ENCODE results near the gene B4GALT6.

The B4GALT6 gene

GRCh38 chr18:31661965-31662364 lies 22.4 kb downstream of the B4GALT6 start:
- DNase-seq (ENCODE audit: low read depth in 2 of 2, low spot score in 1 of 2): no peak

- DNase-seq (ENCODE audit: low read depth in 2 of 2, low spot score in 1 of 2): no peak
Observed at GRCh38 chr18:31660763-31661162, 23.6 kb downstream of the B4GALT6 start.

DNA sequence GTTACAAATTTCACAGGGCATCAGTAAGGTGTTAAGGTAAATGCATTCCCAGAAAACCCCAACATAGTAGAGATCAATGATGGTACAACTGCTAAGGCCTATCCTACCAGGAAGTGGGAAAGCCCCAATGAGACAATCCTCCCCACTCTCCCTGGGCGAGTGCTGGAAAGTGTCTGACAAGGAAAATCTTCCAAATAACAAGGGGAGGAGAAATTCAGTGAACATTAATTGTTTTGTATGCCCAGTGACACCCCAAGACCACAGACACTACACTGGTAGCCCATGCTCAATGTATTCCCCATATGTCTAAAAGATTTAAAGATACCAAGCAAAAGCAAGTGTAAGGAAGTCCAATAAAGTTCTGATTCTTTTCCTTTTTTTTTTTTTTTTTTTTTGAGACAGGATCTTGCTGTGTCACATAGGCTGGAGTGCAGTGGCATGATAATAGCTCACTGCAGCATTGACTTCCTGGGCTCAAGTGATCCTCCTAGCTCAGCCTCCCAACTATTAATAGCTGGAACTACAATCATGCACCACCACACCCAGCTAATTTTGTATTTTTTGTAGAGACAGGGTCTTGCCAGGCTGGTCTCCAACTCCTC lies 24.7 kb downstream of the B4GALT6 start:
- no peak for DNase-seq (ENCODE audit: low read depth in 2 of 2, low spot score in 1 of 2)

GRCh38 chr18:31658670-31659575 lies 25.5 kb downstream of the B4GALT6 start:
- DNase-seq (ENCODE audit: low read depth in 2 of 2, low spot score in 1 of 2): no peak

DNA sequence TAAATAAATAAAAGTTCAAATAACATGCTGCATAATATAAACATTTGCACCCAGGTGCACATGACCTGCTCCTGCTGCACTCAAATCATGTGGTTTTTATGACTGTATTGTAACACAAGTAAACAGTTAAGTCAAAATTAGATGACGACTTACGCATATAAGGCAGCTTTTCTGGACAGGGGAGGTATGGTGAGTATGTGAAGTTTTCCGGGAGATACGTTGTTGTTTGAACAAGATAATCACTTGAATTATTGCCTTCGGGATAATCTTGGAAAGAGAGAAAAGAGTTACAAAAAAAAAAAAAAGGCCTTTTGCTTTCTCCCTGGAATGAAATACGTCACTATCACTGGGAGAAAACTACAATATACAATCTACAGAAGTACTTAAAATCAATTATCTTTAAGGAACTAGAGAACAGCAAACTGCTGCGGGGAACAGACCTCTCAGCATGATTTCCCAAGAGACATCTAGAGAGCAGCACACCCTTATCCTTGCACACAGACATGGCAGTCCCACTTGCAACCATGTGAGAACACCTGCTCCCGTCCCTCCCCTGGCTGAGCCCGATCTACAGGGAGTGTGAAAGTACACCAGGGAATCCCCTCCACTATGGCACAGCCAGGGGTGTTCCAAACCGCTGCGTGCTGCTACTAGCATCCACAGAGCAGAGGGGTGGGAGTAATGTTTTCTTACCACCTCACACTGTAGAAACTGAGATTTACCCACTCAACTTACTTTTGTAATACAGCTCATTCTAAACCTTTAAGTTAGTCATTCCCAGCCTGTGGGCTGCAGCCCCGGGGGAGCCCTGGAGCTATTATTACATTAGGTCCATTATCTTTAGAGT lies 26.3 kb downstream of the B4GALT6 start:
- DNase-seq (ENCODE audit: low read depth in 2 of 2, low spot score in 1 of 2): no peak

DNA sequence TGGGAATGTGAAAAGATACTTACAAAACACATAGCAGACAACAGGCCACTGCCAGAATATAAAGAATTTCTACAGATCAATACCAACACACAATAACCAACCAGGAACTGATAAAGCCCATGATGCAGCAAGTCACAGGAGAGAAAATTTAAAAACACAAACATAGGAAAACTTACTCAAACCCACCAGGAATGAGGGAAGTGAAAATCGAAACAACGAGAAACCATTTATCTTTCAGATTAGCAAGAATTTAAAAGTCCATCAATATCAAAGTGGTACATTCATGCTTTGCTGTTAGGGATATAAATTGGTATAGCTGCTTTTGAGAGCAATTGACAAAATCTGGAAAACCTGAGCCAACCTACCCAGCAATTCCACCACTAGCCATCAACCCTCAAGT lies 27.6 kb downstream of the B4GALT6 start:
- no peak for DNase-seq (ENCODE audit: low read depth in 2 of 2, low spot score in 1 of 2)

DNA sequence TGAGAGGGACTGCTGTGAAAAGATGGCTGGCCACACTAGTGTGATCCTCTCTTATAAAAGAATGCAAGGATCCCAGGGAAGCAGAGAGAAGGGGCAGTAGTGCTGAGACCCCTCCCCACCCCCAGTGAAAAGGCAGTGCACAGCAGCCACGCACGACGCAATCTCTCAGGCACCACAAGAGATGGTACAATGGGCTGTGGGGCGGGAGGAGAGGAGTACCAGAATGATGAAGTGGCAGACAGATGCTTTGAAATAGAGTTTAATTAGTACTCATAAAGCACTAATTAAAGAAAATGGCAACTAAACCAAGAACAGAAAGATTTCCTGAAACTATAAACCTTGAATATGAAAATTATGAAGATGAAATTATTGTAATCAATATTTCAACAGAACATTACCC lies 29.0 kb downstream of the B4GALT6 start:
- DNase-seq (ENCODE audit: low read depth in 2 of 2, low spot score in 1 of 2): no peak

- DNase-seq (ENCODE audit: low read depth in 2 of 2, low spot score in 1 of 2): no peak
Observed at GRCh38 chr18:31652877-31653276, 31.5 kb downstream of the B4GALT6 start.

DNA sequence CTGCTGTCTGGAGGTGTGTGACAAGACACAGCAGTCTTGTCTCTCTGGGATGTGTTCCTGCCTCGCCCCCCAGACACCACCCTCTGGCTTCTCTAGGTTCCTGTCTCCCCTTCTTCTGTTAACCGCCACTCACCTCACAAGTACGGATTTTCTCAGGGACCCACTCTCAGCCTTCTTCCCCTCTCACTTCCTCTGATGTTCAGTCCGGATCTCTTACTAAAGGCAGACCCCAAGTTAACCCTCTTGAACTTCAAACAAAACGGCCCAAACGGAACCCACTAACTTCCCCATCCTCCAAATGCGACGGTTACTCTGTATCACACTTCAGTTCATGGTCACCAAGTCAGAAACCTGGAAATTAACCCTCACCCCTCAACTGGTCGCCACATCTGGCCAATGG lies 32.0 kb downstream of the B4GALT6 start:
- no peak for DNase-seq (ENCODE audit: low read depth in 2 of 2, low spot score in 1 of 2)

DNA sequence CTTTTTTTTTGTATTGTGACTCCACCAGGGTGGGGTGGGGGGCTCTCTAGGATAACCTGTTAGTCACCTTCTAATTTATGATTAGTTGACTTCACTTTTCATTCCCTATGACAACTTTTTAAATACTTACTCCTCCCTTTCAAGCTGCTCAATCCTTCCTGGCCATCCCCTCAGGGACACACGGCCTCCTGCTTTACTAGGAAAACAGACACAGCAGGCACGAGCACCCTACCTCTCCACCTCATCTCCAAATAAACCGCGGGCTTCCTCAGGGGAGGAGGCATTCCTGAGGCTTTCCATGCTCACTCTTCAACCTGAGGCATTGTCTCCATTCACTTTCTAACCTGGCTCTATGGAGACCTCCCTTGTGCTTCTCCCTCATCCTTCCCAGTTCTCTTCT lies 33.0 kb downstream of the B4GALT6 start:
- no peak for DNase-seq (ENCODE audit: low read depth in 2 of 2, low spot score in 1 of 2)

DNA sequence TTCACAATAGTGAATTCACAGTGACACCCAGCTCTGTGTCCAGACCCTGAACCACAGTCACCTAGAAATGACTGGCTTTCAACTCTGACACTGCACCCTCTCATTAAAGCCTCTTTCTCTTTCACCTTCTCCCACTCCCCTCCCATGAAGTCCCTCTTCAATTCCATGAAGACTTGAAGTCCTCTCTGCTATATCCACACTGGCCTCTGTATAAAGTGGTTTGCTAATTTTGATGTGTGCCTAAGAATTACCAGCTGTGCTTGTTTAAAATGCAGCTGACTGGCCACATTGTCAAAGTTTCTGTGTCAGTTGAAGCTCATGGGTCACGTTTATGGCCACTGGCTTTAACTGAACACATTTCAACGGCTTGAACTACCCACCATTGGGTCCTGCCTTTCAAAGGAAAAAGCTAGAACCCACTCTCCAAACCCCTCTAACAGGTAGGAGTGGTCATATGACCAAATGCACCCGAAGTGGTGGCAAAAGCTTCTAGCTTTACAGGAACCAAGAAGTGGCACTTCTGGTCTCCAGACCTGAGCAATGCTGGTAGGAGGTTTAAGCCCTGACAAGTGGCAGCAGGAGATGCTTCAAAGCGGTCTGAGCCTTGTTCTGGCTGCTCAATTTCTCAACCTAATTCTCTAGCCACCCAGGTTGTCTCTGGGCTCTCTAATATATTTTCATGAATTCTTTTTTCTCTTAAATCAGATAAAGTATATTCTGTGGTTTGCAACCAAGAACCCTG lies 34.2 kb downstream of the B4GALT6 start:
- no peak for DNase-seq (ENCODE audit: low read depth in 2 of 2, low spot score in 1 of 2)

DNA sequence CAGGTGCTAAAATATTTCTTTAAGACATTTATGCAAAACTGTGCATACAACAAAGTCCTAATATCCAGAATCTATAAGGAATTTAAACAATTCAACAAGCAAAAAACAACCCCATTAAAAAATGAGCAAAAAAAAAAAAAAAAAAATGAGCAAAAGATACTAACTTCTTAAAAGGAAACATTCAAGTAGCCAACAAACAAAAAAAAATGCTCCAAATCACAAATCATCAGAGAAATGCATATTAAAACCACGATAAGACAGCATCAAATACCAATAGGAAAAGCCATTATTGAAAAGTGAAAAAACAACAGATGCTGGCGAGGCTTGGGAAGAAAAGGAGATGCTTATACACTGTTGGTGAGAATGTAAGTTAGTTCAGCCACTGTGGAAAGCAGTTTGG lies 34.9 kb downstream of the B4GALT6 start:
- no peak for DNase-seq (ENCODE audit: low read depth in 2 of 2, low spot score in 1 of 2)

- no peak for DNase-seq (ENCODE audit: low read depth in 2 of 2, low spot score in 1 of 2)
Observed at GRCh38 chr18:31648966-31649429, 35.4 kb downstream of the B4GALT6 start.

DNA sequence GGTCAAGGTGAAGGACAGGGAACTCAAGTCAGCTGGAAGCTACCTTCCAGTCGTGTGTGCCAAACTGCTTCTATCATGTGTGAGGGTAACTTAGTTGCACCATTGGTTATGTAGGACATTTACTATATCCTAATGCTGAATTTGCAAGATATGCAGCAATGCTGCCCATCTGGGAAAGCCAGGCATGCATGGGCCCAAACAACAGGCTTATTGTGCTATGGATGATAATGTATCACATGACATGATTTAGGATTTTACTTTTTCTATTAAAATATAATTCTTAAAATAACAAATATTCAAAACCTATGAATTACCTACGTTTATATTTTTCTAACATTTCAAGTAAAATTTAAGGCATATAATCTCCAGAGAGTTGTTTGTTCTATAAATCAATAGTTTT lies 35.9 kb downstream of the B4GALT6 start:
- no peak for DNase-seq (ENCODE audit: low read depth in 2 of 2, low spot score in 1 of 2)

DNA sequence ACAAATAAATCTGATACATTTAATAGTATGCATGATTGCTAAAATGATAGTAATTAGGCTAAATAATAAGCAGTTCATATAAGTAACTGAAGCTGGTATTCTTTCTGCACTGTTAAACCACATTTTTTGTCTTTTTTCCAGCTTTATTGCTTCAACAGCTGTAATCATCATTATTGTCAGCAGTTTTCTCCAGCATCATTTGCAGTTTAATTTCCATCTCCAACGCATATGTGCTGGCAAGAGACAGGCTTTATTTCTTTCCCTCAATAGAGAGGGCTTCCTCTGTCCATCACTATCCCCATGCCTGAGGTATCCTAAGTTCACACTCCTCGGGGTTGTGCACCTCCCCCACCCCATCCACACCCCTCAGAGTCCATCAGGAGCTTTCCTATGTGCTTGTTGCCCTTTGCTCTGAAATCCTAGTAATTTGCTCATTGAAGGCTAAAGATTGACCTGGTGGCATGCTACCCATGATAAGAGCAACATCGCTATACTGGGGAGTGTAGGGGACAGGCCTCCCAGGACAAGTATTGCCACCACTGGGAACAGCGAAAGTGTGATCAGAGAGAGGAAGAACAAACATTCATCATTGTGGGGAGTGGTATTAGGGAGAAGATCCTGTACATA lies 37.1 kb downstream of the B4GALT6 start:
- no peak for DNase-seq (ENCODE audit: low read depth in 2 of 2, low spot score in 1 of 2)

DNA sequence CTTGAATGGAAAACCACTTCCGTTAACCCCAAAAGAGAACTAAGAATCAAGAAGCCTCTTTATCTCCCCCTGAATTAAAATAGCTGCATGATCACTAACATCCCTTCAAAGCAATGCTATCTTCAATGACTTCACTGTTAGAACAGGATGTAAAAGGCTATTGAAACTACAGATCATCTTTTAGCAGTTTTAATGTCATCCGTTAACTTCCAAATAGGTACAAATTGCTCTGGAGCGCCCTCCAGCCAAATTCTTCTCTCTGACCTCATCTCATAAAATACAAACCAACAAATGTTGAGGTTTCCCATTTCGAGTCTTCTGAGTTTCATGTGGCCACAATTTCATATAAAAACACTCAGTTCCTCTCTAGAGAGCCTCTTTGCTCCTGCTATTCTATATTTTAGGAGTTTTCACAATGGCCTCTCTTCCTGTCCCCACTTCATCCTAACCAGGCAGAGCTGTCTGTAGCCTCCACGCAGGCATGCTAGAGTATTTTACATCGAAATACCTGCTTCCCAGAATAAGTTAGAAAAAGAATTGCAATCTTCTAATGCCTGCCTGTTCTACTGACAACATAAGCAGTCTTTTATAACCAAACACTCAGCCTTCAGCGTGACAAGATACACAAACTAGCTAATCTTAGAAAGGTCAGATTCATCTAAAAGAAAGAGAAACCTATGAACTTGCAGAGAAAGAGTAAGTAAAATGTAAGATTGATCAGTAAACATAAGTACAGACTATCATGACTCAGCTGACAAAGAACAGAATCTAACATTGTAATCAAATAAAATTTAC lies 37.9 kb downstream of the B4GALT6 start:
- DNase-seq (ENCODE audit: low read depth in 2 of 2, low spot score in 1 of 2): no peak

DNA sequence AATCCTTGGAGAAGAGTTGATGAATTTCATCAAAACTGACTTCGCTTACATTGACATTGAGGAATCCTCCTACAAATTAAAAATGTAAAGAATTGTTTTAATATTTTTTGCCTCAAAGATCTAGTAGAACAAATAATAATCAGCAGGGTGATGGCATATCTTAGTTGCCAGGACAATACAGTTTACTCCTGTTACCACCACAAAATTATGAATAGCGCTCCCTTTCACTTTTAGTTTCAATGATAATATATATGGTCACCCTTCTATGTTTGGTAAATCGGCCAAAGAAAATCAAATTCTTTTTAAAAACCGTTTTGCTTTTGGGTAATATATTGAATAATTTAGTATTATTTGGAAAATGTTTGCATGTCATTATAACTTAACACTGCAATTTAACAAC lies 39.0 kb downstream of the B4GALT6 start:
- no peak for DNase-seq (ENCODE audit: low read depth in 2 of 2, low spot score in 1 of 2)

DNA sequence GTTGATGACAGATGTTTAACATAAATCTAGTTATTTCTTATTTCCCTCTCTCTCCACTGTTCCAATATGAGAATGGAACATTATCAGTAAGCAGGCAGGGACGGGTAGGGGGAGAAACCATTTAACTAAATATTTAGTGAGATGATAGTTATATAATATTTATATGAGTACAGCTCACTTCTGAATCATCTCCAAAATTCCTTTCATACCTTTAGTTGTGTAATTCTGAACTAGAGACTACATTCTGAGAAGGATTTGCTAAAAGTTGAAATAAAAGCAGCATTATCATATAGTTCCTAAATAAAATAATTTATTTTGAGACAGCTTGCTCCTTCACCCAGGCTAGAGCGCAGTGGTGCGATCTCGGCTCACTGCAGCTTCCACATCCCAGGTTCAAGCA lies 41.4 kb downstream of the B4GALT6 start:
- DNase-seq (ENCODE audit: low read depth in 2 of 2, low spot score in 1 of 2): no peak

DNA sequence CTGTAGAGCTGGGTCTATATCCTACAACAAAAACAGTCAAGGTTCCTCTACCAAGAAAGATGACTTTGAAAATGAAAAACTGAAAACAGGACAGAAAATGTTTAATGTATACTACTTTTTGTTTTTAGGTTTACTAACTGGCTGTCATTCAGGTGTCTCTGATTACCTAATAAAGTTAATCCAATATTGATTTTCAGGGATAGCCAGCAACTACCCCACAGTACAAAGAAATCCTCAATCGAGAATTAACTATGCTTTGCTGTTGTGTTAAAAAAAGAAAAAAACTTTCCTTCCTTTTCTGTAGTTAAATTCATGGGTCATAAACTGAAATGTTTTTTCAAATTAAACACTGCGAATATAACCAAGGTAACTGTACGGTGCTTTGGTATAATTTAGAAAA lies 46.9 kb downstream of the B4GALT6 start:
- DNase-seq (ENCODE audit: low read depth in 2 of 2, low spot score in 1 of 2): no peak

DNA sequence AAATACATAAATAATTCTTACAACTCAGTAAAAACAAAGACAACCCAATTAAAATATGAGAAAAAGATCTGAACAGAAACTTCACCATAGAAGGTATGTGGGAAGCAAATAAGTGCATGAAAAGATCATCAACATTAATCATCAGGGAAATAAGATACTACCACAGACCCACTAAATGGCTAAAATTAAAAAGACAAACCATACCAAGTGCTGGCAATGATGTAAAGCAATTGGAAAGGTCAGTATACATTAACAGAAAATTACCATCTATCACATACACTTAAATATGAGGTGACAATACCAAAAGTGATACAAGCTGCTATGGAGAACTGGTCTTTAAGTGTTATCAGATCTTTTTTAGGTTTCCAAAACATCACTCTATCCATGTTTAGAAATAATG lies 48.0 kb downstream of the B4GALT6 start:
- DNase-seq (ENCODE audit: low read depth in 2 of 2, low spot score in 1 of 2): no peak

Measured in stimulated activated CD8-positive, alpha-beta memory T cell treated with anti-CD3 and anti-CD28 coated beads, Interleukin-4, amount 100 ng/mL, for 1 hour (primary cell).